ENCODE data around the gene SRGAP3.

The SRGAP3 gene

DNA sequence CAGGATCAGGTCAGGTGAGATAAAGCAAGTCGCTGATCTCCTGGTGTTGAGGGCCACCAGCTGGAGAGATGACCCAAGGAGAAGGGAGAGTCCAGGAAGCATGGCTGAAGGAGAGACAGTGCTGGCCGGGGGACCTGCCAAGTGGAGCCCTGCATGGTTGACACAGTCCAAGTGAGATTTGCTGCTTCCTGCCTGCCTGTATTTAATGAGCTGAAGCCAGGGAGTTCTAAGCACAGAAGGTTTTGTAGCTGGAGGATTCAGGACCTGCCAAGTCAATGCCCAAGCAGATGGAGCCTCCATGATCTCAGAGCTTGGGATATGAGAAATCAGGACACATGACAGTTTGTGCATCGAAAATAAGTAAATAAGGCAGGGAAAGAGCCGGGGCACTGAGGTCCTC is 125.6 kb downstream of the SRGAP3 start:
- no peak for DNase-seq (ENCODE audit: low spot score)
- Histone ChIP-seq H3K4me3 (no peak overlapping the region), H3K27ac (no peak overlapping the region)
- TF ChIP-seq, protein P1, sequence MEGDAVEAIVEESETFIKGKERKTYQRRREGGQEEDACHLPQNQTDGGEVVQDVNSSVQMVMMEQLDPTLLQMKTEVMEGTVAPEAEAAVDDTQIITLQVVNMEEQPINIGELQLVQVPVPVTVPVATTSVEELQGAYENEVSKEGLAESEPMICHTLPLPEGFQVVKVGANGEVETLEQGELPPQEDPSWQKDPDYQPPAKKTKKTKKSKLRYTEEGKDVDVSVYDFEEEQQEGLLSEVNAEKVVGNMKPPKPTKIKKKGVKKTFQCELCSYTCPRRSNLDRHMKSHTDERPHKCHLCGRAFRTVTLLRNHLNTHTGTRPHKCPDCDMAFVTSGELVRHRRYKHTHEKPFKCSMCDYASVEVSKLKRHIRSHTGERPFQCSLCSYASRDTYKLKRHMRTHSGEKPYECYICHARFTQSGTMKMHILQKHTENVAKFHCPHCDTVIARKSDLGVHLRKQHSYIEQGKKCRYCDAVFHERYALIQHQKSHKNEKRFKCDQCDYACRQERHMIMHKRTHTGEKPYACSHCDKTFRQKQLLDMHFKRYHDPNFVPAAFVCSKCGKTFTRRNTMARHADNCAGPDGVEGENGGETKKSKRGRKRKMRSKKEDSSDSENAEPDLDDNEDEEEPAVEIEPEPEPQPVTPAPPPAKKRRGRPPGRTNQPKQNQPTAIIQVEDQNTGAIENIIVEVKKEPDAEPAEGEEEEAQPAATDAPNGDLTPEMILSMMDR (IDR thresholded peaks at IDR 0.05): no peak

DNA sequence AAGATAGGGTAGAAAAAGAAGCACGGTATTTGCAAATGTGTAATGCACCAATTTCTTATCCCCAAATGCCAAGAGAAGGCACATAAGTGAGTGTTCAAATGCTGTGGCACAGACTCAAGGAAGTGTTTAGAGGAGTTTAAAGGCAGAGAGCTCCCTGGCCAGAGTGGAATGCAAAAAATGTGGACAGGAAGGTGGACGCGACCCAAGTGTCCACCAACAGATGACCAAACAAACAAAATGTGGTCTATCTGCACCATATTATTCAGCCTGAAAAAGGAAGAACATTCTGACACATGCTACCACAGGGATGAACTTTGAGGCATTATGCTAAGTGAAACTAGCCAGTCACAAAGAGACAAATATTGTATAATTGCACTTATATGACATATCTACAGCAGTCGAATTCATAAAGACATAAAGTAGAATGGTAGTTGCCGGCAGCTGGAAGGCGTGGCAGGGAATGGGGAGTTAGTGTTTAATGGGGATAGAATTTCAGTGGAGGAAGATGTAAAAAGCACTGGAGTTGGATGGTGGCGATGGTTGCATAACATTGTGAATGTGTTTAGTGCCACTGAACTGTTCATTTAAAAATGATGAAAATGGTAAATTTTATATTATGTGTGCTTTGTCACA is 126.6 kb downstream of the SRGAP3 start:
- TF ChIP-seq, protein P1 (IDR thresholded peaks at IDR 0.05): no peak
- no peak overlapping the region for H3K4me3 ChIP-seq
- no peak overlapping the region for H3K27ac ChIP-seq
- DNase-seq (ENCODE audit: low spot score): no peak

DNA sequence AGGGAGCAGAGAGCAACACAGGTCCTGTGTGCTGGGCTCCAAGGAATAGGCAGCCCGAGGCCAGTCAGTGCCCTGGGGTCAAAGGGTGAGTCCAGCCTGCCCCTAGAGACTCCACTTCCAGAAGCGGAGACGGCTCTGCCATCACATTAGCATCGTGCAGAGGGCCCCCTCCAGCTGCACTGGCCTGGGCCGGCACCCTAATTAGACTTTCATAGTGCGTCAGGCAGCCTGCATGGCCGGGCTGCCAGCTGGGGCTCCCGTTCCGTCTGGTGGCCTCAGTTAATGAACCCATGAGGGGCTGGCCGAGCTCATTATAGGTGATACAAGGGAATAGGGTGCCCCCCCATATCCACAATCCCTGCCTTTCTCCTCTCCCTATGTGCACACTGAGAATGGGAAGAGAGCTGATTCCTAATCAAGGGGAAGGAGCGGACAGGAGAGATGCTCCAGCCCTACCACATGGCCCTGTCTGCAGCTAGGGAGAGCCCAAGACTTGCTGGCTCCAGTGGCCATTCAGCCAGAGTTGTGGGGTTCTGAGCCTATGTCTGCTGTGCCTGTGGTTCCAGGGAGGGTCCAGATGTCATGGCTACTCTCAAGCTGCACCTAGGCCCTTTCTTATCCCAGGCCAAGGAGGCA is 128.0 kb downstream of the SRGAP3 start:
- TF ChIP-seq, protein P1 (IDR thresholded peaks at IDR 0.05): no peak
- DNase-seq (ENCODE audit: low spot score): no peak
- Histone ChIP-seq H3K4me3 (no peak overlapping the region), H3K27ac (no peak overlapping the region)

DNA sequence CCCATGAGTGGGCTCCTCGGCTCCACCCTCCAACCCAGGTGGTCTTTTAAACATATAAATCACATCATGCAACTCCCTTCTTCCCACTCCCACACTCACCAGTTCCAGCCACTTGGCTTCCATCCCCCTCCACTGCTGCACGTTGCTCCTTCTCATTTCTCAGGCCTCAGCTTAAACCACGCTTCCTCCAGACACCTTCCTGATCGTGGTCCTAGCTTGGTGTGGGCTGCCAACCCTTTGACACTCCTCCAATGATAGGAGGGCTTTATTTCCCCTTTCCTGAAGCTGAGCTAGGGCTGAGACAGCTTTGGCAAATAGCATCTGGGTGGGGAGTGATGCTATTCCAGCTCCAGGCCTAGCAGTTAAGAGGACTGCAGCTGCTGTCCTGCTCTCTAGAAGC is 130.1 kb downstream of the SRGAP3 start:
- TF ChIP-seq, protein P1 (IDR thresholded peaks at IDR 0.05): no peak

DNA sequence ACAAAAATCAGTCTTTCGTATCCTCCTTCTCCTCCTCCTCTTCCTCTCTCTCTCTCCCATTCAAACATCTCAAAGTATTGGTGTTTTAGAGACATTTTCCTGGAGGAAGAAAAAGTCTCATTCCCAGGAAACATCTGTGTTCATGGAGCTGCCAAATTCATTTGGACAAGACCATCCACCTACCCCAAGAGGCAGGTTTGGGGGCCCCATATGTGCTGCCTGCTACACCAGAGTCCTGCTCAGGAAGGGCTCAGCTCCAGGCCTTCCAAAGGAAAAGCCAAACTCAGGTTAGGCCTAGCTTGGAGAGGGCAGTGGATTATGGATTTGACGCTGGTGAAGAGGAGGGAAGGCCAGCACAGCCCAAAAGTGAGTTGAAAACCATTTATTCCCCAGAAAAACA is 131.2 kb downstream of the SRGAP3 start:
- Histone ChIP-seq H3K4me3 (no peak overlapping the region), H3K27ac (no peak overlapping the region)
- DNase-seq (ENCODE audit: low spot score): no peak
- TF ChIP-seq, protein P1 (IDR thresholded peaks at IDR 0.05): no peak

More for the DNA sequence above, 130.1 kb downstream of the SRGAP3 start:
- Histone ChIP-seq H3K27ac (no peak overlapping the region), H3K4me3 (no peak overlapping the region)
- DNase-seq (ENCODE audit: low spot score): no peak

- no peak overlapping the region for H3K27ac ChIP-seq
- no peak for DNase-seq (ENCODE audit: low spot score)
- TF ChIP-seq, protein P1 (IDR thresholded peaks at IDR 0.05): no peak
These were observed 132.2 kb downstream of the SRGAP3 start for GRCh38 chr3:9117220-9117619.

GRCh38 chr3:9116336-9116735 is 133.1 kb downstream of the SRGAP3 start:
- no peak for DNase-seq (ENCODE audit: low spot score)
- Histone ChIP-seq H3K4me3 (no peak overlapping the region), H3K27ac (no peak overlapping the region)
- TF ChIP-seq, protein P1 (IDR thresholded peaks at IDR 0.05): no peak

More at GRCh38 chr3:9117220-9117619, 132.2 kb downstream of the SRGAP3 start:
- no peak overlapping the region for H3K4me3 ChIP-seq
